Measurements from ENCODE around the gene ITIH6.
"Not testable (repeated sequence)": the region's sequence is repeated elsewhere in the genome, so short reads cannot be mapped to it uniquely, and the experiment has no call there.

The ITIH6 gene, protein sequence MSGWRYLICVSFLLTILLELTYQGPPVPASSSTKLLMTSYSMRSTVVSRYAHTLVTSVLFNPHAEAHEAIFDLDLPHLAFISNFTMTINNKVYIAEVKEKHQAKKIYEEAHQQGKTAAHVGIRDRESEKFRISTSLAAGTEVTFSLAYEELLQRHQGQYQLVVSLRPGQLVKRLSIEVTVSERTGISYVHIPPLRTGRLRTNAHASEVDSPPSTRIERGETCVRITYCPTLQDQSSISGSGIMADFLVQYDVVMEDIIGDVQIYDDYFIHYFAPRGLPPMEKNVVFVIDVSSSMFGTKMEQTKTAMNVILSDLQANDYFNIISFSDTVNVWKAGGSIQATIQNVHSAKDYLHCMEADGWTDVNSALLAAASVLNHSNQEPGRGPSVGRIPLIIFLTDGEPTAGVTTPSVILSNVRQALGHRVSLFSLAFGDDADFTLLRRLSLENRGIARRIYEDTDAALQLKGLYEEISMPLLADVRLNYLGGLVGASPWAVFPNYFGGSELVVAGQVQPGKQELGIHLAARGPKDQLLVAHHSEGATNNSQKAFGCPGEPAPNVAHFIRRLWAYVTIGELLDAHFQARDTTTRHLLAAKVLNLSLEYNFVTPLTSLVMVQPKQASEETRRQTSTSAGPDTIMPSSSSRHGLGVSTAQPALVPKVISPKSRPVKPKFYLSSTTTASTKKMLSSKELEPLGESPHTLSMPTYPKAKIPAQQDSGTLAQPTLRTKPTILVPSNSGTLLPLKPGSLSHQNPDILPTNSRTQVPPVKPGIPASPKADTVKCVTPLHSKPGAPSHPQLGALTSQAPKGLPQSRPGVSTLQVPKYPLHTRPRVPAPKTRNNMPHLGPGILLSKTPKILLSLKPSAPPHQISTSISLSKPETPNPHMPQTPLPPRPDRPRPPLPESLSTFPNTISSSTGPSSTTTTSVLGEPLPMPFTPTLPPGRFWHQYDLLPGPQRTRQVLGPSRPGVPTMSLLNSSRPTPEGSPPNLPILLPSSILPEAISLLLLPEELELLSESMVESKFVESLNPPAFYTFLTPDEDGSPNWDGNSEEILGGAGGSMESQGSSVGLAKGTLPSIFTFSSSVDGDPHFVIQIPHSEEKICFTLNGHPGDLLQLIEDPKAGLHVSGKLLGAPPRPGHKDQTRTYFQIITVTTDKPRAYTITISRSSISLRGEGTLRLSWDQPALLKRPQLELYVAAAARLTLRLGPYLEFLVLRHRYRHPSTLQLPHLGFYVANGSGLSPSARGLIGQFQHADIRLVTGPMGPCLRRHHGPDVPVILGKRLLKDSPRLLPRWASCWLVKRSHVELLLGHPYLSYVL

DNA sequence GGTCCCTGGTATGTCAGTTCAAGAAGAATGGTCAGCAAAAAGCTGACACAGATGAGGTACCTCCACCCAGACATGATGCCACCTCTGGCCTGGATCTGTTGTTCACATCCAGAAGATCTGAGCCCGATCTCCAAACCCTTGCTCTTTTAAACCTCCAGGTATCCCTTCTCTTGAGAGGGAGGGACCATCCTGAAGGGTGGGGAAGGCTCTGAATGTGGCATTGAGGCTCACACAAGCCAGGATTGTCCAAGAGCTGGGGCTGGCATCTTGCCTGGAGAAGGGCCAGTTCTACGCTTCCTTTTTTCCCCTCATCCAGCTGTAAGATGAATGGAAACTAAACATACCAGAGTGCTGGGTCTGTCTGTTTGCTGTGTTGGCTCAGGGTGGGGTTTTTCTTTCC is at the start of gene ITIH6:
Gene ITIH6, minus strand, starts transcription at position 119 of the 400 bp plus-strand sequence. Its CDS starts 45 bp downstream, at position 74.
- DNase-seq: no peak

- DNase-seq: not testable (repeated sequence)
Measured at GRCh38 chrX:54847700-54848099, 49.6 kb upstream of the ITIH6 start.

- no peak for DNase-seq
Measured at GRCh38 chrX:54843050-54843449, 45.0 kb upstream of the ITIH6 start.

GRCh38 chrX:54842607-54843006 is 44.6 kb upstream of the ITIH6 start:
- no peak for DNase-seq

DNA sequence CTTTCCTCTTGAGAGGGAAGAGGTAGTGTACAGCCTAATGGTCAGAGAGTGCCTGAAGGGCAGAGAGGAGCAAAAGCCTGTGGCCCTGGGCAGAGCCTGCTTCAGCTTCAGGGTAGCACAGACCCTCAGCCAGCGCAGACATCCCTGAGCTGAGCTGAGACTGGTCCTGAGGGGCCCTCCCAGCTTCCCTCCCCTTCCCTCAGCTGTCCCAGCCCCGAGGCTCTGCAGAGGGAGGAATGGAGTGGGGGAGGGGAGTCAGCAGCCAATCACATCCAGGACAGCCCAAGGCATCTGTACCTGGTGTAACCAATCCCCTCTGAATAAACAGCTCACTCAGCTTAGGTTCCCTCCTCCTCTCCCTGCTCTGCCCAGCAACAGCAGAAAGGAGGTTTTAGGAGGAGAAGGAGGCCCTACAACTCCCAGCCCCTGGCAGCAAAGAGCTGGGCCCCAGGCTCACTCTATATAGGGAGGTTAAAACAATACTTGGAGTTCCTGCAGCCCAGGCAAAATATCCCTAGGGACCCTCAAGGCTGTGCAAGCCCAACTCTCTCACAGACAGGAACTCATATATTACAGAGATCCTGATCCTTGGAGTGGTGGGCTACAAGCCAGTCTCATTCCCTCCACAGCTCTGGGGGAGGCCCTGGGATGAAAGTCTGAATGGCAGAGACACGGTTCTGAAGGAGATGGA is 43.3 kb upstream of the ITIH6 start:
- DNase-seq: not testable (repeated sequence)

DNA sequence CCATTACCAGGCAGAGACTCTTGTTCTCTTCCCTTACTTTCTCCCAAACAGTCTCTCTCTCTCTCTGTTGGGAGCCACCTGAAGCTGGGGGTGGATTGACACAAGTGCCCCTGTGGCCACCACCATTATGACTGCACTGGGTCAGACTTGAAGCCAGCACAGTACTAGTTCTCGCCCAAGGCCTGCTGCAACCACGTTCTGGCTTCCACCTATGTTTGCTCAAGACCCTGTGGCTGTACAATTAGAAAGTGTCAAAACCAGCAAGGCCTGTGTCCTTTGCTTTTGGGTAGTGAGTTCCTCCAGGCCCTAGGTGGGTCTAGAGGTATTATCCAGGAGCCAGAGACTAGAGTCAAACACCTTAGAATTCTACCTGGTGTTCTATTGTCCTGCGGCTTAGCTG is 40.5 kb upstream of the ITIH6 start:
- DNase-seq: no peak

DNA sequence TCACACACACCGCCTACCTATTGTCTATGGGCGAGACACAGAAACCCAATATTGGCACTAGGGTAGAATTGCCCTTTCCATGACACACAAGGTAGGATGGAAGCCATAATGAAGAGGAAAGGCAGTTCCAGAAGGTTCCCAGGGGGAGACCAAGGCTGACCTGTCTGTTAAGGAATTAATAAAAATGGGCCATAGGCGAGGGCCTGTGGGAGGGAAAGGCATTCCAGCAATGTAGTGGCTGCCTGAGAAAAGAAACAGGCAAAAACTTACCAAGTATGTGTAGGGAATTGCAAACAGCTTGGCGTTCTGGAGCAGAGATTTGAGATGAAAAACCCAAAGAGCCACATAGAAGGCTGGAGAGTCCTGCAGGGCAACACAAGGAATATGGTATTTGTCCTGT is 28.5 kb upstream of the ITIH6 start:
- no peak for DNase-seq

DNA sequence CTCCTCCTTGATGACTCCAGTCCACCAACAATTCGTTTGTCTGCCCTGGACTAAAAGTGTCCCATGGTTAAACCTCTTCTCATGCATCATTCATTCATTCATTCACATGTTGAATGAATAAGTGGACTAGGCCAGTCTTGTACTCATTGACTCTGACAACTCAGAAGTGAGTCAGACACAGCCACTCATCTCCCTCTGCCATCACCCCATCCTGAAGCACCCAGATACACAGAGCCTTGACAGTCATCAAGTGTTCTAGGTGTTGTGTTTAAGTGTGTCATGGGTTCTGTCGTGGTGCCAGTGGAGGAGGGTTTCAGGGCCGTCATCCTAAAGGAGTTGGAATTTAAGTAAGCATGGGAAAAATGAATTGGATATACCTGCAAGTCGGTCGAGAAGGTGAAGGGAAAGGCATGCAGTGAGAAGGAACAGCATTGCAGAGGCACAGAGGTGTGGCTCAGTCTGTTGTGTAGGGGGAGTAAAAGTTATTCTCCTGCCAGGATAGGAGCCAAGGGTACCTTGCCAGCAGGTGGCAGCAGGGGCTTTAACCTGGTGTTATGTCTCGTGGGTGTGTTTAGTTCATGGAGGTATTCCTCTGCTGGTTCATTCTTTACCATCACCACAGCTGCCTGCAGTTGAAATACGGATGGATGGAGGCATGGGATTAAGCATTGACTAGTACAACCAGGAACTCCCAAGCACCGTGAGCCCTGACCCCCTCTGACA is 27.8 kb upstream of the ITIH6 start:
- no peak for DNase-seq

- no peak for DNase-seq
Measured at GRCh38 chrX:54824722-54825121, 26.7 kb upstream of the ITIH6 start.

- no peak for DNase-seq
Measured at GRCh38 chrX:54824195-54824594, 26.1 kb upstream of the ITIH6 start.

- DNase-seq: no peak
Measured at GRCh38 chrX:54821310-54821709, 23.3 kb upstream of the ITIH6 start.

GRCh38 chrX:54820737-54821136 is 22.7 kb upstream of the ITIH6 start:
- no peak for DNase-seq

GRCh38 chrX:54819201-54819600 is 21.1 kb upstream of the ITIH6 start:
- no peak for DNase-seq

DNA sequence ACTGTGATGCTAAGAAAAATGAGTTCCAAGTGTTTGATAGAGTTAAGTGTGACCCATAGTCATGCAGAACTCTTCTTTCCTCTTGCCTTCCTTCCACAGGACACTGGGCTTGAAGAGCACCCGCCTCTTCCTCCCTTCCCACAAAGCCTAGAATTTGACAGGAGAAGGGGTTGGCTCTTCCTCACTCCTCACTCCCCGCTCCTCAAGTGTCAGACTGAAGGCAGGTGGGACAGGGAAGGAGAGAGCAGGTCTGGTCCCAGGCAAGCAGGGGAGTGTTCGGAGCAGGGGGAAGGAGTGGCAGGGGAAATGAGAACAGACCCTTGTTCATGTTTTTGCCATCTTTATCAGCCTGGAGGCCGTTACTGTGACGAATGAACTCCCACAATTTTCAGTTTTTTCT is 20.2 kb upstream of the ITIH6 start:
- no peak for DNase-seq

- DNase-seq: no peak
Measured at GRCh38 chrX:54817220-54817820, 19.3 kb upstream of the ITIH6 start.

DNA sequence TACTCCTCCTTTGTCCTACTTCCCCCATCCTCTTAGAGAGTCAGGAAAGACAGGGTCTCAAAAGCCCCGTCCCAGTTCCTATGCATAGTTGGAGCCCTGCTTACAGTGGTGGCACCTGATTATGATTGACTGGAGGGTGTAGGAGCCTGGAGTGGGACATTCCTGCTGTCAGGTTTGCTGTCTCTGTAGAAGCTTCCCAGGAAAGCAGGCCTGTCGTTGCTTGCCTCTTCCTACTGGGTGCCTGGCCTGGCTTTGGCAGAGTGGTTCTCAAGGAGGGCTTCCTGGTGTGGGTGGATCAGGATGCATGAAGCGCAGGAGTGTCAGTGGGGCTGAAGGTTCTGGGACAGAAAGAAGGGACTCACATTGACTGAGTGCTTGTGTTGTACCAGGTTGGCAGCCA is 14.3 kb upstream of the ITIH6 start:
- no peak for DNase-seq

GRCh38 chrX:54811301-54811885 is 13.3 kb upstream of the ITIH6 start:
- no peak for DNase-seq

DNA sequence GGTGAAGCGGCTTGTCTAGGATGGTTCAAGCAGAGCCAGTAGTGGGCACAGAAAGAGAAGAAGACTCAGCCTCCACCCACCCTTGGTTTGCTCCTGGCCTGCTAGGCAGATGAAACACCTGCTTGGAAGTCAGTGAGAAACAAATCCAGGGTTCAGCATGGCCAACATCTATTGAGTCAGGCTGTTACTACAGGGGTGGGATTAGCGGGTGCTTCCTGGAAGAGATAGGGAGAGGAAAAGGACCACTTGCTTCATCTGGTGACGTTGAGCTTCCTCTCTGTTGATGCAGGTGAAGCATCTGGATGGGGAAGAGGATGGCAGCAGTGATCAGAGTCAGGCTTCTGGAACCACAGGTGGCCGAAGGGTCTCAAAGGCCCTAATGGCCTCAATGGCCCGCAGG is 12.5 kb upstream of the ITIH6 start:
- DNase-seq: no peak

GRCh38 chrX:54808605-54809483 is 10.8 kb upstream of the ITIH6 start:
- peak; percentile 96 for DNase-seq

DNA sequence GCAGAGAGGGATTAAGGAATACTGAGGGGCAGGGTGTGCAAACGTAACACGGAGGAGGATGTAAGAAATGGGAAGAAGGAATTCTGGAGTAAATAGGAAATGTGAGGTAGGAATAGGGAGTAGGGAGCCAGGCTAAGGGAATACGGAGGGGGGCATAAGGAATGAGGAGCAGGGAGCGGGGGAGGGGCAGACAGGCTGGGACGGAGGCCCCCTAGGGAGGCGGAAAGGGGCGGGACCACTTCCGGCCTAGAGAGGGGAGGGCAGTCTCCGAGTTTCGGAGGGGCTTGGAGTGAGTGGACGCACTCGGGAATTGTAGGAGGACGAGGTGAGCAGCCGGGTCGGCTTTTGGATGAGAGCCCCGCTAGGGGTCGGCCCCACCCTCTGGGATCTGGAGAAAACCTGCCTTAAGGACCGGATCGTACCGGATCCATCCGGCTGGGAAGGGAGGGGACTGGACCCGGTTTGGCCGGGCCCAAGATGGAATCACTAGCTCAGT is 10.1 kb upstream of the ITIH6 start:
- DNase-seq: peak; percentile 28
